ENCODE results near the gene UCP2.
A peak's percentile ranks its signal among the peaks of the same experiment; 100 is the strongest.

UCP2 gene

DNA sequence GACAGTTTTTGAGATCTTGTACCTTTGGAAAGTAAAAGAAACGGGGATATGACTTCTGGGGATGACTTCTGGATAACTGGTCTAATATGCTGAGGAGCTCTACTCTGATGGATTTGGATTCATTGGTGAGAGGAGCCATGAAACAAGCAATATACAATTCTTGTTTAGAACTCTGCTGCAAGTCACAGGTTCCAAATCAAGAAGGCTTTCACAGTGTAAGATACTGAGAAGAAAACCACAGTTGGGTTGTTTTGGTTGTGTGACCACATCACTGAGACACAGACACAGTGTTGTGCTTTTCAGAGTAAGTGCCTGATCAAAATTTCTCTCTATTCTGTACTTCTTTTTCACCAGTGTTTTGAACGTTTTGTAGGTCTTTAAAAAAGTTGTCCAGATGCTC is 13.1 kb upstream of the UCP2 start:
- TF ChIP-seq, protein P1, sequence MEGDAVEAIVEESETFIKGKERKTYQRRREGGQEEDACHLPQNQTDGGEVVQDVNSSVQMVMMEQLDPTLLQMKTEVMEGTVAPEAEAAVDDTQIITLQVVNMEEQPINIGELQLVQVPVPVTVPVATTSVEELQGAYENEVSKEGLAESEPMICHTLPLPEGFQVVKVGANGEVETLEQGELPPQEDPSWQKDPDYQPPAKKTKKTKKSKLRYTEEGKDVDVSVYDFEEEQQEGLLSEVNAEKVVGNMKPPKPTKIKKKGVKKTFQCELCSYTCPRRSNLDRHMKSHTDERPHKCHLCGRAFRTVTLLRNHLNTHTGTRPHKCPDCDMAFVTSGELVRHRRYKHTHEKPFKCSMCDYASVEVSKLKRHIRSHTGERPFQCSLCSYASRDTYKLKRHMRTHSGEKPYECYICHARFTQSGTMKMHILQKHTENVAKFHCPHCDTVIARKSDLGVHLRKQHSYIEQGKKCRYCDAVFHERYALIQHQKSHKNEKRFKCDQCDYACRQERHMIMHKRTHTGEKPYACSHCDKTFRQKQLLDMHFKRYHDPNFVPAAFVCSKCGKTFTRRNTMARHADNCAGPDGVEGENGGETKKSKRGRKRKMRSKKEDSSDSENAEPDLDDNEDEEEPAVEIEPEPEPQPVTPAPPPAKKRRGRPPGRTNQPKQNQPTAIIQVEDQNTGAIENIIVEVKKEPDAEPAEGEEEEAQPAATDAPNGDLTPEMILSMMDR (IDR thresholded peaks at IDR 0.05), result no peak

DNA sequence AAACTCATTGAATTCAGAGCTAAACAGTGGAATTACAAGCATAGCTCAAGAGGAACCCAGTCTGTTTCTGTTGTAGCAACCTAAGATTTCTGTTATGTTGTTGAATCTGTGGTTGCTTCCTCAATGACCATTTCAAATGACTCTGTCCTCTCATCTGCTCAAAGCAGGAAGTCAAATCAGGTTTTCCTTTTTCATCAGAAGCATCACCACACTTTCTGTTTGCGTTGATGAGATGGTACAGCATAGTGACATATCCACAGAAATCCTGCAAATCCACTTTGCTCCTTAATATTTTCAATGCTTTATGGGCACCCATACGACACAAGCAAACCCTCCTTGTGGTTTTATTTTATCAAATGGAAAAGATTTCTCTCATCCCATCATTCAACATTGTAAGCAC is 12.6 kb upstream of the UCP2 start:
- TF ChIP-seq, protein P1 (IDR thresholded peaks at IDR 0.05), result no peak

DNA sequence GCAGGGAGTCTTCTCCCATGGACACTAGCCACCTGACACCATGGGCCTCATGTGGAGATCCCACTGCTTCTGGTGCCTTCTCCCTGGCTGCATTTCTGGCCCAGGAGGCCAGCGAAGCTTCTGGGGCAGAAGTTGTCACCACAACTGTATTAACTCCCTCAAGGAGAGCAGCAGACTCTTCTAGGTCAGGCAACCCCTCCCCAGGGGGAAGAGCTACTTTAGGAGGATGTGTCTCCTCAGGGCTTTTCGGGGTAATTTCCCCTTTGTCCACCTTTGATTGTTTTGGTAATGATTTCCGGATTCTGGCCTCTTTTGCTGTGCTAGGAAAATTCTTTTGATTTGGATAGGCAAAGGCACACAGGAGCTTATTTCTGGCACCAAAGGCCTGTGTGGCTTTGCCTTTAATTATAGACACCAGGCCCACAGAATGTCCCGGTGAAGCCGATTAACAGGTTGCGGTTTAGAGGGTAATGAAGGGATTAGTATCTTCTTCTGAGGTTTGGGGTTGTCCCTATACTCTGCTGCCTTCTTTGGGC is 8.9 kb upstream of the UCP2 start:
- TF ChIP-seq, protein P1 (IDR thresholded peaks at IDR 0.05), result no peak

DNA sequence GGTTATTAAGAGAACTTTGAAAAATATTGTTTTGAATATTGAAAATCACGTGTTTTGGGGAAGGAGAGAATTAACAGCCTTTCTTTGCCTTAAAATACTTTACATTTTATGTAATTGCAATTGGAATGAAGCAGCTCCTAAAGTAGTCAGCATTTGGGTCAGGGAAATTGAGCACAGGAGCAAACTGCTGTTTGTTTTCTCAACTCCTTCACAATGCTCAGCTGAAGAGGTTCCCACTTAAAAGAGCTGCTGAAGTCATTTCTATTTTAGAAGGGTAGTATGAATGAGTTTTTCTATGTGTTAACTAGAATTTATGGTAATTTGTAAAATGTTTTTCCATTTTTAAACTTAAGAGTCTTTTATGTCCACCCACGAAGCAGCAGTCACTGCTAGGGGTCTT is 8.1 kb upstream of the UCP2 start:
- TF ChIP-seq, protein P1 (IDR thresholded peaks at IDR 0.05), result no peak

DNA sequence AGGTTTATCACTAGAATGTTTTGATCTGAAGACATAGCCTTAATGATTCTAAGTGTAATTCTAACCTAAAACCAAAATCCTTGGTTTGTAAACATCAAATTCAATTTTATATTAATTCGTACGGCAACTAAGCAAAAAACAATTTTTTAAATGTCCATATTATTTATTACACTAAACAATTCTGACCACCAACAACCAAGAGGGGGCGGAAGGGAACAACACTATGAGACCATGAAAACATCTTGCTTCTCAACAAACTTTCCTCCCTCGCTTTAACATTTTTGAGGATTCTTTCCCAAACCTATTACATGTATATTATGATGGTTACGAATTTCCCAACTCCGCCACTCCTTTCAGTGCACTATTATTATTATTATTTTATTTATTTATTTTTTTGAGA is 6.5 kb upstream of the UCP2 start:
- TF ChIP-seq, protein P1 (IDR thresholded peaks at IDR 0.05), result peak; percentile 19; the same call in 1 of the 2 replicates

DNA sequence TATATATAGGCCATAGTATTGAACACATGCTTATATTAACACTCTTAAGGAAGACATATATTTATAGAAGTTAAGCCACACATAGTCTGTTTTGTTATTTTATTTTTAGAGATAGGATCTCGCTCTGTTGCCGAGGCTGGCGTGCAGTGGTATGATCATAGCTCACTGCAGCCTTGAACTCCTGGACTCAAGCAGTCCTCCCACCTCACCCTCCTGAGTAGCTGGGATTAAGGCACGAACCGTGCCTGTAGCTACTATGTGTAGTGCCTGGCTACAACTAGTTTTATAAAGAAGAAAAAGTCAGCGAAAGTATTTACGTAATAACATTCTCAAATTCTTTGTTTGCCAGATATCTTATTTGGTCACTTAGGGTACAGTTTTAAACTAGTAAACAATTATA is 5.6 kb upstream of the UCP2 start:
- TF ChIP-seq, protein P1 (IDR thresholded peaks at IDR 0.05), result no peak

DNA sequence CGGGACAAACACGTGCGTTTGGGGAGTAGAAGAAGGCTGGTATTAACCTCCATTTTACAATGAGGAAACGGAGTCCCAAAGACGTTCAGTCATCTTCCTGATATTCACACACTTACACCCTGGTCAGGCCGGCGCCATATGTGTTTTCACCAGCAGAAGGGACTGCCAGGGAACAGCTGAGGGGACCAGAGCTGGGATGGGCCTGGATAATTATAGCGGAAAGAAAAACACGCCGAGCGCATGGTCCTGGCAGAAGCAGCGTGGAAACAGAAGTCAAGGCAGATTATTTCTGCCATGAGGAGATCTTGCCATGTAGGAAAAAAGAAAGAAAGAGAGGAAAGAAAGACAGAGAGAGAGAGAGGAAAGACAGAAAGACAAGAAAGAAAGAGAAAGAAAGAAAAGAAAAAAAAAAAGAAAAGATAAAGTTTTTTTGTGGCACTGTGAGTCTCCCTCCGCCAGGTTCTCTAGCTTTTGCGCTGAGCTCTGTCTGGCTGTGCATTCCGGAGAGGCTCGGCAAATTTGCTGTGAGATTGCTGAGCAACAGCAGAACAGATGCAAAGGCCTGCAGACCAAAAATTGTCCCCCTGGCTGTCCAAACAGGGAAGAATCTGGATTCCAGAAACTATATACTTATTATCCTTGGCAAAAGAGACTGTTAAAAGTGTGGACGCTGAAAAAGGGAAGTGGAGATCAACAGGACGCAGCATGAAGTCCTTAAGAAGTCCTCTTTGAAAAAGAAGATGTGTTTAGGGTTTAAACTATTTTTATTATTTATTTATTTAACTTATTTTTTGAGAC is 1.3 kb upstream of the UCP2 start:
- TF ChIP-seq, protein P1 (IDR thresholded peaks at IDR 0.05), result no peak
